KOPT-K1 (cell line): Measurements from ENCODE around the gene SRSF3.
"Not testable (repeated sequence)": the region's sequence is repeated elsewhere in the genome, so short reads cannot be mapped to it uniquely, and the experiment has no call there.

Source experiments
- H3K27ac ChIP-seq: fragments of 200-600 bp; sonication (generic); 2 replicates; pipeline ENCODE4 v1.5.1; 2016; ENCODE audit warnings: antibody characterized with exemption, mild to moderate bottlenecking, low read depth, low read length; ENCODE audit not compliant: poor library complexity, severe bottlenecking
- H3K36me3 ChIP-seq: fragments of 200-600 bp; sonication (generic); 2 replicates; pipeline ENCODE4 v1.5.1; 2017; ENCODE audit warnings: antibody characterized with exemption, mild to moderate bottlenecking, low read length, moderate library complexity; ENCODE audit not compliant: insufficient read depth
- H3K9me3 ChIP-seq: fragments of 200-600 bp; sonication (generic); 2 replicates; pipeline ENCODE4 v1.5.1; 2017; ENCODE audit warnings: antibody characterized with exemption, low read length, mild to moderate bottlenecking; ENCODE audit not compliant: insufficient read depth, poor library complexity, severe bottlenecking

SRSF3 gene

DNA sequence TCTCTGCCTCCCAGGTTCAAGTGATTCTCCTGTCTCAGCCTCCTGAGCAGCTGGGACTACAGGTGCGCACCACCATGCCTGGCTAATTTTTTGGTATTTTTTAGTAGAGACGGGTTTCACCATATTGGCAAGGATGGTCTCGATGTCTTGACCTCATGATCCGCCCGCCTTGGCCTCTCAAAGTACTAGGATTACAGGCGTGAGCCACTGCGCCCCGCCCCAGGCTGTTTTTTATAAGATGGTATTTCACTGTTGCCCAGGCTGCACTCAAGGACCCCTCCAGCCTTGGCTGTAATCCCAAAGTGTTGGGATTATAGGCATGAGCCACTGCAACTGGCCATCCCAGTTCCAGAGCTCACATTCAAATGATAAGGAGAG lies 13.1 kb downstream of the SRSF3 start:
- H3K27ac ChIP-seq, H3K9me3 ChIP-seq: not testable (repeated sequence)
- H3K36me3 ChIP-seq, result peaks cover 100% of the 10 kb centered on the region

DNA sequence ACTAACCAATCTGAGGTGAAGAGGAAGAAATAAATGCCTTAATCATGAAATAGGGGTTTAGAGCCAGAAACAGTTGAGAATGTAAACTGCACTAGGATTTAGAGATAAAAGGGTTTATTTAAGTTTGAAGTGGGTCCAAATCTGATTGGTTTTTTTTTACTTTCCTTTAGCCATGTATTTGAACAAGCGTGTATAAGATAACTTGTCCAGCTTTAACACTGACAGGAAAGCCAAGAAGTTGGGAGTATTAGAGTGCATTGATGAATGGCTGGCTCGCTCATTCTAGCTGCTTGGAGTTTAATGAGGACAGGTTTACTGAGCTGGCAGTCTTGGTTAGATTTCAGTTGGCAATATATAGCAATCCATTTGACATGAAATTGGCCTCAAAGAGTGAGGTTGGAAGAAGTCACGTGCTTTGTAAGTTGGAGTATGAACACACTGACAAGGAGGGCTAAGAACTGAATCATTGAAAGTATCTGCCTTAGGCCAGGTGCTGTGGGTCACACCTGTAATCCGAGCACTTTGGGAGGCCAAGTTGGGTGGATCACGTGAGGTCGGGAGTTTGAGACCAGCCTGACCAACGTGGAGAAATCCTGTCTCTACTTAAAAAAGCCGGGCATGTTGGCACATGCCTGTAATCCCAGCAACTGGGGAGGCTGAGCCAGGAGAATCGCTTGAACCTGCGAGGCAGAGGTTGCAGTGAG lies 13.7 kb downstream of the SRSF3 start:
- no peak overlapping the region for H3K27ac ChIP-seq
- peaks cover 100% of the 10 kb centered on the region for H3K36me3 ChIP-seq
- no peaks in the 10 kb centered on the region for H3K9me3 ChIP-seq

DNA sequence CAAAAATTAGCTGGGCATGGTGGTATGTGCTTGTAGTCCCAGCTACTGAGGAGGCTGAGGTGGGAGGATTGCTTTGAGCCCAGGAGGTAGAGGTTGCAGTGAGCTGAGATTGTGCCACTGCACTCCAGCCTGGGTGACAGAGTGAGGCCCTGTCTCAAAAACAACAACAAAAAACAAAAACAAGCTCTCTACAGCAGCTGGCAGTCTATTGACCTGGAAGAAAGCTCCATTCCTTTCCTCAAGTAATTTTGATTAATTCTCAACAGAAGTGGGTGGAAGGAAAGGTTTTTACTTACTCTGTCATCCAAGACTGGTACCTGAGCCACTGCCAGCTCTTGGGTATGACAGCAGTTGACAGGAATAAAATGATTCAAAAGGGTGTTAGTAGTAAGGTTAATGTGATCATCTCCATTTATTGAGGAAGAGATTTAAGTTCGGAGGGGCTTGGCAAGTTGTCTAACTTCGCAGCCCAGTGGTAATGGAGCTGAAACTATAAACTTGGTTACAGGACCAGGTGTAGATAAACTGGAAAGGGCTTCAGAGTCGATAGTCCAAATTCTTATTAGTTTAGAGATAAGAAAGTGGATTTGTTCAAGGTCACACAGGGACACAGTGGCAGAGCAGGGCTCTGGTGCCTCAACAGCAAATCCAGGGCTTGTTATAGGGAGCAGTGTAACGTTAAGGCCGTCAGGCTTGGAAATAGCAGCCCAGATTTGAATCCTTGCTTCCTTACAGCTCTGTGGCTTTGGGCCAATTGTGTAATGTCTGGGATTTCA lies 14.8 kb downstream of the SRSF3 start:
- Histone ChIP-seq H3K9me3 (no peaks in the 10 kb centered on the region), H3K36me3 (peaks cover 100% of the 10 kb centered on the region)

DNA sequence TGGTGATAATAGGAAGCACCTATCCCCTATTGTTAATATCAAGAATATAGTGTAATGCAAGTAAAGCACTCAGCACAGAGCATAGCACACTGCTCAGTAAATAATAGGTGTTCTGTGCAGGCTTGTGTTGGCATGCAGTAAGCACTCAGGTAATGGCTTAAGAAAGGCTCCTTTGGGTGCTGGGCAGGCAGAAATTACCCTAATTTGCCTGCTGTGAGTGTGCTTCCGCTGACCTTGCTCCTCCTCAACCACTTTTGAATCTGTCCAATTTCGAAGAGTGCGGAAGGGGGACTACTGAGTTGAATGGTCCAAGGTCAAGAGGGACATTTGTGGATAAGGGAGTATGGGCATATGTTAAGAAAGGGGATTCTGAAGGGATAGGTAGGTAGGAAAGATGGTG lies 15.4 kb downstream of the SRSF3 start:
- H3K27ac ChIP-seq, result no peak overlapping the region
- H3K36me3 ChIP-seq, result peaks cover 100% of the 10 kb centered on the region
- H3K9me3 ChIP-seq, result no peaks in the 10 kb centered on the region

More for the DNA sequence above, 14.8 kb downstream of the SRSF3 start:
- H3K27ac ChIP-seq, result no peak overlapping the region

DNA sequence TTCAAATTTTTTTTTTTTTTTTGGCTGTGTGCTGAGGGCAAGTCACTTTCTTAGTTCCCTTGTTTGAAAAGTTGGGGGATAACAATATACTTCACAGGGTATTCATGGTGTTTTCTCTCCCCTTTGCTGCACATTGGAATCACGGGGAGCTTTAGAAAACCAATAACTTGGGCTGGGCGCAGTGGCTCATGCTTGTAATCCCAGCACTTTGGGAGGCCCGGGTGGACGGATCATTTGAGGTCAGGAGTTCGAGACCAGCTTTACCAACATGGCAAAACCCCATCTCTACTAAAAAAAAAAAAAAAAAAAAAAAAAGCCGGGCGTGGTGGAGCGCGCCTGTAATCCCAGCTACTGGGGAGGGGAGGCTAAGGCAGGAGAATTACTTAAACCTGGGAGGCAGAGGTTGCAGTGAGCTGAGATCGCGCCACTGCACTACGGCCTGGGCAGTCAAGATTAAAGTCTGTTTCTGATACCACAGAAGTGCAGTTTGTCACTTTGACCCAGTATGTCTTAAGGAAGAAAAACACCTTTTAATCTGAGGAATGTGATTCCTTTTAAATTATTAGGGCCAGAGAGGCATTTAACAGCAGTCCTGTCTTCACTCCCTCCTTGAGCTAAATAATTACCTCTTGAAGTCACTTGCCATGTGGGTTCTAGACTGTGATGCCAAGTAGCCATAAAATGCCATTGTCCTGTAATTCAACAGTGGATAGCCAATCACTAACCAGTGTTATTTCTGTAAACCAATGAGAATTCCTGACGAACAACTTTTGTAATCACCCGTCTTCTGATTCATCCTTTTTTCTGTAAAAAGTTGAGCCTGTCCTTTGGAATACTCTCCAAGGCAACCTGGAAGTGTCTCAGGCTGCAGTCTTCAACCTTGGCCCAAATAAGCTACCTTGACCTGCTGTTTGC lies 16.1 kb downstream of the SRSF3 start:
- Histone ChIP-seq H3K27ac (no peak overlapping the region), H3K36me3 (peaks cover 100% of the 10 kb centered on the region), H3K9me3 (no peaks in the 10 kb centered on the region)

DNA sequence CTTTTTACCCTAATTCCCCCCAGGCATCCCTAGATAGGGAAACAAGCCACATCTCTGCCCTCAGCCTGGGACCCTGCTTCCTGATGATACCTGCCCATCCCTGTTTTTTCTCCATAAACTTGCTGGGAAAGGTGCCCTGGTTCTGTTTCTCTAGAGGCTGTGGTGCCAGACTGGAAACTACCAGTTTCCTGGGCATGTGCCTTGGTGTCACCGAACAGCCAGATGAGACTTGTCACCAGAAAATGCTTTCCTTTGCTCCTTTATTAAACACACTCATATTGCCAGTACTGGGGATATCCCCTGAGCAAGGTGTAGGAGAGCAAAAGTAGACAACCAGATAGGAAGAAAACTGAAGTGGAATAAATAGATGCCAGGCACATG lies 16.8 kb downstream of the SRSF3 start:
- Histone ChIP-seq H3K27ac (no peak overlapping the region), H3K36me3 (peaks cover 98% of the 10 kb centered on the region), H3K9me3 (no peaks in the 10 kb centered on the region)

DNA sequence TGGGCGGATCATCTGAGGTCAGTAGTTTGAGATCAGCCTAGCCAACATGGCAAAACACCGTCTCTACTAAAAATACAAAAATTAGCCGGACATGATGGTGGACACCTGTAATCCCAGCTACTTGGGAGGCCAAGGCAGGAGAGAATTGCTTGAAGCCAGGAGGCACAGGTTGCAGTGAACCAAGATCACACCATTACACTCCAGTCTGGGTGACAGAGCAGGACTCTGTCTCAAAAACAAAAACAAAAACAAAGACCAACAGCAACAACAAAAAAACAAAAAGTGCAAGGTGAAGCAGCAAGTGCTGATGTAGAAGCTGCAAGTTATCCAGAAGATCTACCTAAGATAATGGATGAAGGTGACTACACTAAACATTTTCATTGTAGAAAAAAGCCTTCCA lies 17.5 kb downstream of the SRSF3 start:
- not testable (repeated sequence) for H3K27ac ChIP-seq, H3K9me3 ChIP-seq
- peaks cover 96% of the 10 kb centered on the region for H3K36me3 ChIP-seq

DNA sequence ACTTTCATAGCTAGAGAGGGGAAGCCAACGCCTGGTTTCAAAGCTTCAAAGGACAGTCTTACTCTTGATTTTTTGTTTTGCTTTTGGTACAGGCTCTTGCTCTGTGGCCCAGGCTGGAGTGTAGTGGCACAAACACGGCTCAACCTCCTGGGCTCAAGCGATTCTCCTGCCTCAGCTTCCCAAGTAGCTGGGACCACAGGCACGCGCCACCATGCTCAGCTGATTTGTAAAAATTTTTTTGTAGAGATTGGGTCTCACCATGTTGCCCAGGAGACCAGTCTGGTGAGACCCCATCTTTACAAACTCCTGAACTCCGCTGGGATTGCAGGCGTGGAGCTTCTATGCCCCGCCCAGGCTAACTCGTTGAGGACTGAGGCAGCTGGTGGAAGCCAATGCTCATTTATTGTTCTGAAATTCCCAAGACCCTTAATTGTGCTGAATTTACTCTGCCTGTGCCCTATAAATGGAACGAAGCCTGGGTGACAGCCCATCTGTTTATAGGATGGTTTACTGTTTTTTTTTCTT lies 18.0 kb downstream of the SRSF3 start:
- no peak overlapping the region for H3K27ac ChIP-seq
- H3K36me3 ChIP-seq, result peaks cover 96% of the 10 kb centered on the region

DNA sequence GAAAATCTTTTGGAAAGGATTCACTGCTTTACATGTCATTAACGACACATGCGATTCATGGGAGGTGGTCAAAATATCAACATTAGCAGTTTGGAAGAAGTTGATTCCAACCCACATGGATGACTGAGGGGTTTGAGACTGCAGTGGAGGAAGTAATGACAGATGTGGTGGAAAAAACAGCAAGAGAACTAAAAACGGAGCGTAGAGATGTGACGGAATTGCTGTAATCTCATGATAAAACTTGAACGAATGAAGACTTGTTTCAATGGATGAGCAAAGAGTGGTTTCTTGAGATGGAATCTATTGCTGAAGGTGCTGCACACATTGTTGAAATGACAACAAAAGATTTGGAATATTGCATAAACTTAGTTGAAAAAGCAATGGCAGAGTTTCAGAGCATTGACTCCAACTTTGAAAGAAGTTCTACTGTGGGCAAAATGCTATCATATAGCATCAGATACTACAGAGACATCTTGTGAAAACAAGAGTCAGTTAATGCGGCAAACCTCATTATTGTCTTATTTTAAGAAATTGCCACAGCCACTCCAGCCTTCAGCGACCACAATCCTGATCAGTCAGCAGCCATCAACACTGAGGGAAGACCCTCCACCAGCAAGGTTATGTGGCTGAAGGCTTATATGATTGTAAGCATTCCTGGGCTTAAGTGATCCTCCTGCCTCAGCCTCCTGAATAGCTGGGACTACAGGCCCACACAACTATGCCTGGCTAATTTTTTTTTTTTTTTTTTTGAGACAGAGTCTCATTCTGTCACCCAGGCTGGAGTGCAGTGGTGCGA lies 19.2 kb downstream of the SRSF3 start:
- Histone ChIP-seq H3K27ac (no peak overlapping the region), H3K36me3 (peaks cover 92% of the 10 kb centered on the region), H3K9me3 (no peaks in the 10 kb centered on the region)

More for the DNA sequence above, 18.0 kb downstream of the SRSF3 start:
- no peaks in the 10 kb centered on the region for H3K9me3 ChIP-seq

DNA sequence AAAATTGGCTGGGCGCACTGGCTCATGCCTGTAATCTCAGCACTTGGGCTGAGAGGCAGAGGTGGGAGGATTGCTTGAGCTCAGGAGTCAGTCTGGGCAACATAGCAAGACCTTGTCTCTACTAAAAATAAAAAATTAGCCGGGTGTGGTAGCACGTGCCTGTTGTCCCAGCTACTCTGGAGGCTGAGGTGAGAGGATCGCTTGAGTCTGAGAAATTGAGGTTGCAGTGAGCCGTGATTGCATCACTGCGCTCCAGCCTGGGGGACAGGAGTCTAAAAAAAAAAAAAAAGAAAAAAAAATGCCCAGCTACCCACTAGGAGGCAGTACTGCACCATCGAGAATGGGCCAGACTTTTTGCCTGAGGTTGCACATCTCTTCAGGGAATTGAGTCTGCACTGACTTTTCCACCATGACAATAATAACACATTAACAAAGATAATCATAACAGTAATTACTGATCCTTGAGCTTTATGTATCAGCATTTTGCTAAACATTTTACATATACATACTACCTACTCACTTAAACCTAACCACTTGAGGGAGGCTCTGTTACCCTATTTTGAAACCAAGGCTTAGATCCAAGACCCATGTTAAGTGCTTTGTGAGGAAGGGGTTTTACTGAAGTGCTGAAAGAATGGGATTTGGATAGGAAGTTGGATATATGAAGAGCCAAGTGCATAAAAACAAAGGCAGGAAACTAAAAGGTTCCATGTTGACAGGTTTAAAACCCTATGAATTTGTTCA lies 21.0 kb downstream of the SRSF3 start:
- peaks cover 81% of the 10 kb centered on the region for H3K36me3 ChIP-seq
- H3K27ac ChIP-seq, result no peak overlapping the region
- no peaks in the 10 kb centered on the region for H3K9me3 ChIP-seq

DNA sequence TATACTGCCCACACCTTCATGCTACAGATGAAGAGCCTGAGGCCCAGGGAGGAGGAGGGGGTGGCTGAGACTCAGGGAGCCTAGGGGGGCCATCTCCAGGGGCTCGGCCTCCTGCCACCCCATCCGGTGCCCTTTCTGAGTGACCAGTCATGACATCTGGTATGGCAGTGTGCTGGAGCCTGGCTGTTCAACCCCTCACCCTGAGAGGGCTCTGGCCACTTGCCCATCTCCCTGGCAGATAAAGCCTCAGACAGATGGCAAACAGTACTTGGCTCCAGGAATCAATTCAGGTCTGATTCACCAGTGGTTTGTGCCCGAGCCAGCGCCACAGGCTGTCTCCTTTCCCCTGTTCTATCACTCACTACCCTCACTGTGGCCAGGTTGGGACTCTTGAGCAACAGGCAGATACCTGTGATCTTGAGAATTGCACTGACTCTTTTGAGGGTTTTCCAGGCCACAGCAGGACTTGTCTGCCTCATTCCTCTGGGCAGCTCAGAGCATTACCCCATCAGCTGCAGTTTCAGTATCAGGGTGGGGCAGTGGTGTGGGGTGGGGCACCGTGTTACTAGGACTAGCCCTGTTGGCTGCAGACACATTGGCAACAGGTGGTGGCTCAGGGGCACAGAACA lies 22.8 kb downstream of the SRSF3 start:
- Histone ChIP-seq H3K27ac (no peak overlapping the region), H3K9me3 (no peaks in the 10 kb centered on the region), H3K36me3 (peaks cover 63% of the 10 kb centered on the region)

DNA sequence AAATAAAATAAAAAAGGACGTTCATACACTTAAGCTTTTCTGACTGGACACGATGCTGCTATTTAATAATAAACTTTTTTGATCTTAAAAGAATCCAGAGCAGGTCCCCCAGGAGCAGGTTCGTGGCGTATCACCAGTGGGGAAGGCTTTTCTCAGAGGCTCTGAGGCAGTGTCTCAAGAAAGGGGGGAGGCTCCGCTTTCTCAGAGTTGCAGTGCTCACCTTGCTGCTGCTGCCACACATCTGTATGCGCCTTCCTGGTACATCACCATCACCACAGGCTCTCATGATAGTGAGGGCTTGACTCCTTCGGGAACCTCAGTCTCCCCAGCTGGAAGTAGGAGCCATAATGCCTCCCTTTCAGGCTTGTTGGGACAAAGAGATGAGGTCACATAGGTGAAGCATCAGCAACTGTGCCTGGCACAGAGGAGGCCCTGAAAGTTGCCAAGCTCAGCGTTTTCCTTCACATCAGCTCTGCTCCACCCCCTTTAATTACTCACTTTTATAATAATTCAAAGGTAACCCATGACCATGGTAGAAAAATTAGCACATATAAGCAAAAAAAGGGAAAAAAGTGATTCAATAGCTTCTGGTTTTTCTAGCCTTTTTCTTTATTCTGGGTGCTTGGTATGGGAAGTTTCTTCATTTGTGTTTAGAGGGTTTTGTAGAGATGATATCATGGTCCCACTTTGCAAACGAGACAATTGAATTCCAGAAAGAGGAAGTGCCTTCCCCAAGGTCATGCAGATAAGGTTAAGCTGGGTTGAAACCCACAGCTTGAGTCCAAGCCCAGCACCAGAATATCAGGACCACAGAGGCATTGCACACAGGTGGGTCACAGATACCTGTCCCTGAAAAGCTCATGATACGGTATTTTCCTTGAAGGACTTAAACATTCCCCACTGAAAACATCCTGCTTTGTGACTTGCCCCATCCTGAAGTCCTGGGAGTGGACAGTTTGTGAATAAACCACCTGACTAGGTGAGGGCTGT lies 24.5 kb downstream of the SRSF3 start:
- Histone ChIP-seq H3K9me3 (no peaks in the 10 kb centered on the region), H3K27ac (no peak overlapping the region), H3K36me3 (peaks cover 47% of the 10 kb centered on the region)
